Tibial artery (tissue), 4 donors: ENCODE measurements around the gene RABGAP1L.
"Not testable (repeated sequence)": the region's sequence is repeated elsewhere in the genome, so short reads cannot be mapped to it uniquely, and the experiment has no call there.

Experiments used
- DNase-seq, 2 donors: peaks; one replicate each; pipeline ENCODE4 v3.0.0-alpha.2; 2019
- H3K27ac ChIP-seq, 2 donors: fragments of 200-600 bp; sonication (generic) in 1 of 2; 1 replicate in 1 of 2; 2 replicates in 1 of 2; pipeline ENCODE4 v1.5.1; 2018 to 2019; ENCODE audit warnings: mild to moderate bottlenecking in 1 of 2
- H3K27me3 ChIP-seq, 2 donors: fragments of 200-600 bp; sonication (generic) in 1 of 2; one replicate each; pipeline versions ENCODE4 v1.5.1 to v1.6.0; 2016 to 2019
- H3K36me3 ChIP-seq, 3 donors: fragments of 200-600 bp; sonication (generic) in 2 of 3; one replicate each; pipeline ENCODE4 v1.5.1; 2016 to 2019; ENCODE audit warnings: mild to moderate bottlenecking in 2 of 3
- H3K4me1 ChIP-seq, 4 donors: fragments of 200-600 bp; sonication (generic) in 2 of 4; 1 replicate in 3 of 4; 2 replicates in 1 of 4; pipeline ENCODE4 v1.5.1; 2016 to 2019
- H3K4me3 ChIP-seq, 2 donors: fragments of 200-600 bp; sonication (generic) in 1 of 2; 1 replicate in 1 of 2; 2 replicates in 1 of 2; pipeline ENCODE4 v1.5.1; 2018 to 2019; ENCODE audit warnings: mild to moderate bottlenecking in 2 of 2
- H3K9me3 ChIP-seq, 3 donors: fragments of 200-600 bp; sonication (generic) in 1 of 3; one replicate each; pipeline ENCODE4 v1.5.1; 2016 to 2019
- intact Hi-C: fragments of 100-400 bp; cut with DNase I; formaldehyde crosslinking; loops from one replicate; pipeline ENCODE4 v1.15.0; 2023; ENCODE audit warnings: low total_unique reads
- TF ChIP-seq, protein P1 (sequence below), 2 experiments: fragments of 200-600 bp in 1 of 2; fragments of 450-650 bp in 1 of 2; IDR thresholded peaks; one replicate each; pipeline ENCODE4 v1.5.1; 2017 to 2019; ENCODE audit warnings: antibody characterized with exemption in 2 of 2, mild to moderate bottlenecking in 1 of 2, moderate library complexity in 1 of 2

The RABGAP1L gene

DNA sequence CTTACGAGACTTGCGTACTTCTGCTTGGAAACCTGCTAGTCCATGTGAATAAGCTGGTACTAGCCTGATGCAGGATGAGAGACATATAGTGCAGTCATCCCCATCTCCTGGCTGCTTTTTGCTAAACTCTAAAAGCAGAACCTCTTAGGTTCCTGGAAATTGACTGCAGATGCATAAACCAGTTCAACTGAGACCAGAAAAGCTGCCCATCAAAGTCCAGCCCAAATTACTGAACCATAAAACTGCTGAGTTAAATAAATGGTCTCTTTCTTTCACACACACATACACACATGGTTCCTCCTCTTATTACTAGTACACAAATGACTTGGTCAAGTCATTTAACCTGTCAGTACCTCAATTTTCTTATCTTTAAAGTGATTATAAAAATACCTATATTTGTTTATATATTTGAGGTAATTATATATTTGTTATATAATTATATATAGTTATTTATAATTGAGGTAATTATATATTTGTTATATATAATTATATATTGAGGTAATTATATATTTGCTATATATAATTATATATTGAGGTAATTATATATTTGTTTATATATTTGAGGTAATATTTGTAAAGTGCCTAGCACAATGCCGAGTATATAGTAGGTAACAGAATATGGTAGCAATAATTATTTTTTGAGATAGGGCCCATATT lies 25.2 kb upstream of the RABGAP1L start:
- no peaks in the 10 kb centered on the region for H3K27me3 ChIP-seq
- H3K4me1 ChIP-seq: no peaks in the 10 kb centered on the region
- no peaks in the 10 kb centered on the region for H3K36me3 ChIP-seq
- no peak overlapping the region for H3K4me3 ChIP-seq
- peaks cover 0 to 11% (median 0%) of the 10 kb centered on the region in 3 donors for H3K9me3 ChIP-seq
- DNase-seq: no peak
- TF ChIP-seq, protein P1, sequence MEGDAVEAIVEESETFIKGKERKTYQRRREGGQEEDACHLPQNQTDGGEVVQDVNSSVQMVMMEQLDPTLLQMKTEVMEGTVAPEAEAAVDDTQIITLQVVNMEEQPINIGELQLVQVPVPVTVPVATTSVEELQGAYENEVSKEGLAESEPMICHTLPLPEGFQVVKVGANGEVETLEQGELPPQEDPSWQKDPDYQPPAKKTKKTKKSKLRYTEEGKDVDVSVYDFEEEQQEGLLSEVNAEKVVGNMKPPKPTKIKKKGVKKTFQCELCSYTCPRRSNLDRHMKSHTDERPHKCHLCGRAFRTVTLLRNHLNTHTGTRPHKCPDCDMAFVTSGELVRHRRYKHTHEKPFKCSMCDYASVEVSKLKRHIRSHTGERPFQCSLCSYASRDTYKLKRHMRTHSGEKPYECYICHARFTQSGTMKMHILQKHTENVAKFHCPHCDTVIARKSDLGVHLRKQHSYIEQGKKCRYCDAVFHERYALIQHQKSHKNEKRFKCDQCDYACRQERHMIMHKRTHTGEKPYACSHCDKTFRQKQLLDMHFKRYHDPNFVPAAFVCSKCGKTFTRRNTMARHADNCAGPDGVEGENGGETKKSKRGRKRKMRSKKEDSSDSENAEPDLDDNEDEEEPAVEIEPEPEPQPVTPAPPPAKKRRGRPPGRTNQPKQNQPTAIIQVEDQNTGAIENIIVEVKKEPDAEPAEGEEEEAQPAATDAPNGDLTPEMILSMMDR (IDR thresholded peaks at IDR 0.05): no peak
- no peak overlapping the region for H3K27ac ChIP-seq
- intact Hi-C loops: no loop called here

DNA sequence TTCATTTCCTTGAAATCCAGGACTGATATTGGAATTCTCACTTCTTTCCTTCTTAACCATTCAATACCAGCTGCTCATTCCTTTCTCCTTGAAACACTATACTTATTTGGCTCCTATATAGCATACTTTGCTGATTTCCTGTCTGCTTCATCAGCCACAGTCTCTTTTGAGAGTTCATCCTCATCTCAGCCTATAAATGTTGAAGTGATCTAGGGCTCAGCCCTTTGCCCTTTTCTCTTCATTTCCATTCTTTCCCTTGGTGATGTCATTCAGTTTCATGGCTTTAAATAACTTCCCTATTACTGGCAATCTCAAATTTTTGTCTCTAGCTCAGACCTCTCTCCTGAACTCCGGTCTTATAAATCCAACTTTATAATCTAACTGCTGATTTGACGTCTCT lies 24.1 kb upstream of the RABGAP1L start:
- TF ChIP-seq, protein P1 (IDR thresholded peaks at IDR 0.05): no peak
- H3K27ac ChIP-seq: no peak overlapping the region
- intact Hi-C loops: no loop called here
- H3K4me1 ChIP-seq: no peaks in the 10 kb centered on the region
- DNase-seq: no peak
- peaks cover 0 to 11% (median 0%) of the 10 kb centered on the region in 3 donors for H3K9me3 ChIP-seq
- H3K4me3 ChIP-seq: no peak overlapping the region
- H3K27me3 ChIP-seq: no peaks in the 10 kb centered on the region
- H3K36me3 ChIP-seq: no peaks in the 10 kb centered on the region

DNA sequence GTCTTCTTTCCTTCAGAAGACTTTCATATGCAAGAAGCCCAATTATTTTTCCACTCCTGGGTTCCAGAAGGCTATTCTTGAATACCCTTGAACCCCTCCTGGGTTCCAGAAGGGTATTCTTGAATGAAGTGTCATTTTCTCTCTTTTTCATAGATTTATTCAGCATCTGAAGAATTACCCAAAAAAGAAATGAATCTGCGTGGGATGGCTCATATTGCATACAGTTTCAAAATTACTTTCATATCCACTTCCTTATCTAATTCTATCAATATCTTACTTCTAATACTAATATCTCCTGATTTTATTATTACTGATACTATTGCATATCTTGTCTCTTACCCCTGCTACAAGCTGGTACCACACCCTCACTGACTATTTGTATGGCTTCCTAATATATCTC lies 22.6 kb upstream of the RABGAP1L start:
- no peak for DNase-seq
- Histone ChIP-seq H3K4me1 (no peaks in the 10 kb centered on the region), H3K27me3 (no peaks in the 10 kb centered on the region), H3K4me3 (no peak overlapping the region), H3K27ac (no peak overlapping the region), H3K9me3 (peaks cover 0 to 11% (median 0%) of the 10 kb centered on the region in 3 donors), H3K36me3 (no peaks in the 10 kb centered on the region)
- TF ChIP-seq, protein P1 (IDR thresholded peaks at IDR 0.05): no peak
- intact Hi-C loops: no loop called here

DNA sequence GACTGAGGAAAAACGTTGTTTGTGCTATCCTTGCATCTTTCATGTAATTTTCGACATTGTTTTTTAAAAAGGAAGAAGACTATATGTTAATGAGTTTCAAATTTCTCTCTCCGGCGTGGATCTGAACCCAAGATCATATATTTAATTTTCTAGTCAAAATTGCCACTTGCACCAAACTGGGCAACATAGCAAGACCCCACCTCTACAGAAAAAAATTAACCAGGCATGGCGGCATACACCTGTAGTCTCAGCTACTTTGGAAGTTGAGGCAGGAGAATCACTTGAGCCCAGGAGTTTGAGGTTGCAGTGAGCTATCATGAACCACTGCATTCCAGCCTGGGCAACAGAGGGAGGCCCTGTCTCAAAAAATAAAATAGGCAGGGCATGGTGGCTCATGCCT lies 16.5 kb upstream of the RABGAP1L start:
- H3K9me3 ChIP-seq: no peaks in the 10 kb centered on the region
- TF ChIP-seq, protein P1 (IDR thresholded peaks at IDR 0.05): no peak
- intact Hi-C loops: no loop called here
- DNase-seq: no peak
- no peak overlapping the region for H3K27ac ChIP-seq
- H3K27me3 ChIP-seq: no peaks in the 10 kb centered on the region
- no peak overlapping the region for H3K4me3 ChIP-seq
- H3K36me3 ChIP-seq: no peaks in the 10 kb centered on the region
- H3K4me1 ChIP-seq: no peaks in the 10 kb centered on the region

DNA sequence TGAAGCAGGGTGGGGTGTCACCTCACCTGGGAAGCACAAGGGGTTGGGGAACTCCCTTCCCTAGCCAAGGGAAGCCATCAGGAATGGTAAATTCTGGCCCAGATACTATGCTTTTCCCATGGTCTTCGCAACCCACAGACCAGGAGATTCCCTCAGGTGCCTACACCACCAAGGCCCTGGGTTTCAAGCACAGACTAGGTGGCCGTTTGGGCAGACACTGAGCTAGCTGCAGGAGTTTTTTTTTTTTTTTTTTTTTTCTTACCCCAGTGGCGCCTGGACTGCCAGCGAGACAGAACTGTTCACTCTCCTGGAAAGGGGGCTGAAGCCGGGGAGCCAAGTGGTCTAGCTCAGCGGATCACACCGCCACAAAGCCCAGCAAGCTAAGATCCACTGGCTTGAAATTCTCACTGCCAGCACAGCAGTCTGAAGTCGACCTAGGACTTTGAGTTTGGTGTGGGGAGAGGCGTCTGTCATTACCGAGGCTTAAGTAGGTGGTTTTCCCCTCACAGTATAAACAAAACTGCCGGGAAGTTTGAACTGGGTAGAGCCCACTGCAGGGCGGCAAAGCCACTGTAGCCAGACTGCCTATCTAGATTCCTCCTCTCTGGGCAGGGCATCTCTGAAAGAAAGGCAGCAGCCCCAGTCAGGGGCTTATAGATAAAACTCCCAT lies 15.5 kb upstream of the RABGAP1L start:
- DNase-seq, H3K36me3 ChIP-seq, H3K27ac ChIP-seq, H3K27me3 ChIP-seq, H3K4me1 ChIP-seq, H3K9me3 ChIP-seq, intact Hi-C loops, H3K4me3 ChIP-seq: not testable (repeated sequence)

DNA sequence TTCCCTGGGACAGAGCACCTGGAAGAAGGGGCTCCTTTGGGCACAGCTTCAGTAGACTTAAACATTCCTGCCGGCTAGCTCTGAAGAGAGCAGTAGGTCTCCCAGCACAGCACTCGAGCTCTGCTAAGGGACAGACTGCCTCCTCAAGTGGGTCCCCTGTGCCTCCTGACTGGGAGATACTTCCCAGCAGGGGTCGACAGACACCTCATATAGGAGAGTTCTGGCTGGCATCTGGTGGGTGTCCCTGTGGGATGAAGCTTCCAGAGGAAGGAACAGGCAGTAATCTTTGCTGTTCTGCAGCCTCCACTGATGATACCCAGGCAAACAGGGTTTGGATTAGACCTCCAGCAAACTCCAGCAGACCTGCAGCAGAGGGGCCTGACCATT lies 14.9 kb upstream of the RABGAP1L start:
- H3K36me3 ChIP-seq, H3K27ac ChIP-seq, H3K27me3 ChIP-seq, H3K9me3 ChIP-seq, intact Hi-C loops, H3K4me1 ChIP-seq, H3K4me3 ChIP-seq, DNase-seq: not testable (repeated sequence)
